IMR-90 (cell line): ENCODE data around the gene BCAS1. TPM values are rescaled to one million over a fixed set of nuclear protein-coding genes. Genes with fewer than 3 reads are reported as not detected.

Experiments used
- ATAC-seq: fragments of 200-7000 bp; cut with Tn5 transposase; 2 replicates; pipeline ENCODE4 v1.9.1; 2020; ENCODE audit warnings: low read depth, mild to moderate bottlenecking, moderate library complexity
- BruUV-seq: library from RNA; stranded (reverse); fragments of 400-500 nt; replicated peaks from 2 replicates; lab custom pipeline; 2021; lab: Mats Ljungman, UMichigan
- CTCF ChIA-PET: fragments of 300-600 bp; formaldehyde crosslinking; extraction: SDS; loops from one replicate; lab custom pipeline; 2021; ENCODE audit warnings: antibody characterized with exemption; lab: Yijun Ruan, JAX
- POLR2A ChIA-PET: fragments of 300-600 bp; sonication (Branson Sonifier 250); formaldehyde crosslinking; loops from one replicate; lab custom pipeline; 2022; ENCODE audit warnings: antibody characterized with exemption; ENCODE audit not compliant: unreplicated experiment; lab: Charles Lee
- DNase-seq: peaks from one replicate; pipeline ENCODE4 v3.0.0; 2013
- H2AFZ ChIP-seq: replicated peaks from 2 replicates; pipeline ENCODE3; 2013; ENCODE audit warnings: low read length, mild to moderate bottlenecking; ENCODE audit not compliant: poor library complexity
- H2AK5ac ChIP-seq: 2 replicates; pipeline ENCODE4 v1.6.1; 2013; ENCODE audit warnings: low read depth, low read length, inconsistent platforms
- H2AK9ac ChIP-seq: replicated peaks from 2 replicates; pipeline ENCODE3; 2013; ENCODE audit warnings: mild to moderate bottlenecking, low read depth, low read length, moderate library complexity; ENCODE audit not compliant: poor library complexity
- H2BK120ac ChIP-seq: 2 replicates; pipeline ENCODE4 v1.6.1; 2013; ENCODE audit warnings: low read depth, low read length, inconsistent platforms
- H2BK15ac ChIP-seq: 3 replicates; pipeline ENCODE4 v1.6.1; 2013; ENCODE audit warnings: low read depth, low read length, inconsistent platforms
- H2BK20ac ChIP-seq: 2 replicates; pipeline ENCODE4 v1.6.1; 2013; ENCODE audit warnings: low read depth, mild to moderate bottlenecking, inconsistent platforms, low read length, moderate library complexity
- H2BK5ac ChIP-seq: 2 replicates; pipeline ENCODE4 v1.6.1; 2013; ENCODE audit warnings: mild to moderate bottlenecking, low read depth, low read length, inconsistent platforms; ENCODE audit not compliant: poor library complexity, severe bottlenecking
- H3K14ac ChIP-seq: replicated peaks from 2 replicates; pipeline ENCODE4 v1.6.1; 2013; ENCODE audit warnings: low read depth, low read length, inconsistent platforms
- H3K18ac ChIP-seq: 2 replicates; pipeline ENCODE4 v1.6.1; 2013; ENCODE audit warnings: low read depth, low read length, control low read depth
- H3K23ac ChIP-seq: 2 replicates; pipeline ENCODE4 v1.6.1; 2013; ENCODE audit warnings: low read depth, low read length, inconsistent platforms
- H3K27ac ChIP-seq: 2 replicates; pipeline ENCODE4 v1.5.1; 2013; ENCODE audit warnings: mild to moderate bottlenecking, control low read depth, low read length; ENCODE audit not compliant: insufficient read depth
- H3K27me3 ChIP-seq: 2 replicates; pipeline ENCODE4 v1.6.1; 2013; ENCODE audit warnings: low read length; ENCODE audit not compliant: control insufficient read depth, insufficient read depth
- H3K36me3 ChIP-seq: 2 replicates; pipeline ENCODE4 v1.6.1; 2013; ENCODE audit warnings: low read length, mixed read lengths; ENCODE audit not compliant: control insufficient read depth, insufficient read depth
- H3K4ac ChIP-seq: 2 replicates; pipeline ENCODE4 v1.6.1; 2013; ENCODE audit warnings: low read depth, low read length, inconsistent platforms
- H3K4me1 ChIP-seq: 2 replicates; pipeline ENCODE4 v1.6.1; 2013; ENCODE audit warnings: low read length, mixed read lengths; ENCODE audit not compliant: control insufficient read depth, insufficient read depth
- H3K4me2 ChIP-seq: 2 replicates; pipeline ENCODE4 v1.6.1; 2013; ENCODE audit warnings: low read depth, mild to moderate bottlenecking, control low read depth, low read length, moderate library complexity
- H3K4me3 ChIP-seq: 2 replicates; pipeline ENCODE4 v1.5.1; 2013; ENCODE audit warnings: low read depth, mild to moderate bottlenecking, control low read depth, low read length, moderate library complexity; ENCODE audit not compliant: insufficient read depth
- H3K56ac ChIP-seq: 2 replicates; pipeline ENCODE4 v1.6.1; 2013; ENCODE audit warnings: low read length, inconsistent platforms; ENCODE audit not compliant: insufficient read depth; ENCODE audit errors: extremely low read depth
- H3K79me1 ChIP-seq, 2 experiments: 2 replicates each; pipeline ENCODE4 v1.6.1; 2013; ENCODE audit warnings: low read length in 2 of 2, inconsistent platforms in 1 of 2, low read depth in 1 of 2
- H3K9ac ChIP-seq: 2 replicates; pipeline ENCODE4 v1.6.1; 2013; ENCODE audit warnings: low read depth, low read length, control low read depth
- H3K9me1 ChIP-seq: 2 replicates; pipeline ENCODE4 v1.6.1; 2013; ENCODE audit warnings: low read length, inconsistent platforms; ENCODE audit not compliant: insufficient read depth
- H3K9me3 ChIP-seq: 2 replicates; pipeline ENCODE4 v1.6.1; 2013; ENCODE audit warnings: low read length; ENCODE audit not compliant: control insufficient read depth, insufficient read depth
- H4K20me1 ChIP-seq: 2 replicates; pipeline ENCODE4 v1.6.1; 2013; ENCODE audit warnings: low read length, inconsistent platforms; ENCODE audit not compliant: insufficient read depth
- H4K5ac ChIP-seq: 2 replicates; pipeline ENCODE4 v1.6.1; 2013; ENCODE audit warnings: mild to moderate bottlenecking, low read depth, low read length, control low read depth
- H4K8ac ChIP-seq, 2 experiments: 2 replicates each; pipeline ENCODE4 v1.6.1; 2013; ENCODE audit warnings: low read depth in 2 of 2, low read length in 2 of 2, control low read depth in 1 of 2, inconsistent platforms in 1 of 2
- H4K91ac ChIP-seq: 2 replicates; pipeline ENCODE4 v1.6.1; 2013; ENCODE audit warnings: low read depth, low read length, inconsistent platforms; ENCODE audit not compliant: insufficient read depth
- MAZ ChIP-seq: IDR thresholded peaks from 2 replicates; pipeline ENCODE4 v1.6.1; 2012; ENCODE audit warnings: low read depth, mild to moderate bottlenecking, low read length, improper control_type of control experiment, moderate library complexity, borderline replicate concordance
- POLR2A ChIP-seq: IDR thresholded peaks from 2 replicates; pipeline ENCODE4 v1.6.1; 2012; ENCODE audit warnings: mild to moderate bottlenecking, low read depth, low read length
- RAD21 ChIP-seq: IDR thresholded peaks from 2 replicates; pipeline ENCODE4 v1.6.1; 2012; ENCODE audit warnings: low read length, improper control_type of control experiment
- RCOR1 ChIP-seq: IDR thresholded peaks from 2 replicates; pipeline ENCODE4 v1.6.1; 2012; ENCODE audit warnings: mild to moderate bottlenecking, low read length, improper control_type of control experiment; ENCODE audit not compliant: insufficient replicate concordance
- RFX5 ChIP-seq: IDR thresholded peaks from 2 replicates; pipeline ENCODE4 v1.8.0; 2012; ENCODE audit warnings: low read depth, mild to moderate bottlenecking, low read length, moderate library complexity
- SMC3 ChIP-seq: fragments of 150-350 bp; IDR thresholded peaks from 2 replicates; pipeline ENCODE4 v1.6.1; 2016; ENCODE audit warnings: low read depth, mild to moderate bottlenecking, antibody characterized with exemption, low read length, moderate library complexity
- WGBS, 2 experiments: methylation state at CpG; one replicate each; pipeline versions ENCODE4 v1.1.5 to v1.1.7; 2013; ENCODE audit warnings: missing lambda C conversion rate in 2 of 2; ENCODE audit not compliant: insufficient read length in 1 of 2; ENCODE audit errors: extremely low coverage in 2 of 2; 5-methylcytosine and 5-hydroxymethylcytosine counted together
- dilution Hi-C: fragments of 300-500 bp; cut with HindIII; formaldehyde crosslinking; loops from one replicate; pipeline ENCODE4 v1.14.3; 2018; ENCODE audit warnings: low sequenced_read_pairs; ENCODE audit not compliant: unreplicated experiment
- in situ Hi-C: fragments of 300-500 bp; cut with MboI; formaldehyde crosslinking; loops from 3 replicates; pipeline ENCODE4 v1.14.3; 2019; ENCODE audit warnings: low sequenced_read_pairs, inconsistent platforms, mixed read lengths
- intact Hi-C: fragments of 100-400 bp; cut with micrococcal nuclease; formaldehyde crosslinking; loops from 2 replicates; pipeline ENCODE4 v1.10.0; 2022
- polyA plus RNA-seq, 3 experiments: library from polyadenylated mRNA; depleted of rRNA; stranded (reverse); fragments of >200 nt; gene quantifications; 2 replicates each; pipeline ENCODE4 v1.2.3, GENCODE V29; 2012; ENCODE audit warnings: low replicate concordance in 1 of 3
- total RNA-seq: library from RNA; depleted of rRNA; stranded (reverse); fragments of >200 nt; gene quantifications from 2 replicates; pipeline ENCODE4 v1.2.3, GENCODE V29; 2012

The BCAS1 gene
- total and polyA plus RNA-seq, 2 of the 4 experiments (the other 2 are of a cell fraction): under 0.01 TPM; not detected in 1

DNA sequence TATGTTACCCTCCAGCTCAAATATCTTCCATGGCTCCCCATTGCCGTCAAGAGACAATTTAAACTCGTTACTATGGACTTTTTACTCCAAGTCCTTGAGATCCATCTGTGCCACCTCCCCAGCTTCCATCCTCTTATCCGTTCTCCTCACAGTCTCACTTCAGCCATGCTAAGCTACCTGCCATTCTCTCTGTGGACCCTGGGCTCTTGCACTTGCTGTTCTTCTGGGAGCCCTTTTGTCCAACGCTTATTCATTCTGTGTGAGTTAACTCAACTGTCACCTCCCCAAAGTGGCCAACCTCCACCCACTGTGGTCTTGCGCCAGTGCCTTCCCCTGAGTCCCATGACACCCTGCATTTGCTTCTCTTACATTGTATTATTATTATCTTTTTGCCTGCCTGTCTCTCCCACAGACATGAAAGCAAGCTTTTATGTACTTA, 132.4 kb downstream of the BCAS1 start:
- peaks cover 16% of the 10 kb centered on the region for H3K4me1 ChIP-seq
- H2AK5ac ChIP-seq: 0 out of 2 replicates have a peak overlapping the region, but pooled peaks have one; percentile 45
- peak overlapping the region; percentile 33 for H4K91ac ChIP-seq
- H3K79me1 ChIP-seq: peaks cover 0 to 3% of the 10 kb centered on the region in 2 experiments; a peak in 1 of 4 replicates
- H2BK20ac ChIP-seq: 0 out of 2 replicates have a peak overlapping the region, but pooled peaks have one; percentile 14
- dilution Hi-C loops (no loop called here), in situ Hi-C loops (loop anchor here (25.0 kb wide), 2 partner anchors 776 to 1451 kb away; no protein-coding TSS in a partner anchor), intact Hi-C loops (loop anchor here (2.0 kb wide), 1 partner anchor 1625 kb away; no protein-coding TSS in a partner anchor)
- H3K4me2 ChIP-seq: no peak overlapping the region
- no peak for ATAC-seq
- H3K27me3 ChIP-seq: no peaks in the 10 kb centered on the region
- no peak overlapping the region for H3K23ac ChIP-seq
- H3K56ac ChIP-seq: no peak overlapping the region
- no peak for TF ChIP-seq SMC3
- TF ChIP-seq RCOR1: no peak
- TF ChIP-seq RFX5: no peak
- no peak for TF ChIP-seq MAZ
- no peak for TF ChIP-seq RAD21
- TF ChIP-seq POLR2A: no peak
- no TSS peak for BruUV-seq
- H2AK9ac ChIP-seq: no peak overlapping the region
- H3K9me1 ChIP-seq: peaks cover 12% of the 10 kb centered on the region
- no peak overlapping the region for H3K27ac ChIP-seq
- no peak overlapping the region for H3K4me3 ChIP-seq
- no peaks in the 10 kb centered on the region for H3K9me3 ChIP-seq
- H4K8ac ChIP-seq: no peak overlapping the region
- peak overlapping the region; percentile 12; the same call in 1 of the 3 replicates for H2BK15ac ChIP-seq
- POLR2A ChIA-PET: no interaction called here
- 92% methylated on average over 3 of the region's 5 CpGs; no CpG with 5 or more reads in 1 of the 2 experiments for WGBS, 2 experiments
- no peak overlapping the region for H2BK120ac ChIP-seq
- H2BK5ac ChIP-seq: no peak overlapping the region
- no peak overlapping the region for H3K9ac ChIP-seq
- no peak overlapping the region for H2AFZ ChIP-seq
- H3K4ac ChIP-seq: 0 out of 2 replicates have a peak overlapping the region, but pooled peaks have one; percentile 12
- H4K5ac ChIP-seq: no peak overlapping the region
- DNase-seq: no peak
- CTCF ChIA-PET: interaction anchor here (0.6 kb wide), 1 partner anchor 164 kb away, joined by 3 read pairs; no protein-coding TSS in a partner anchor
- H4K20me1 ChIP-seq: no peaks in the 10 kb centered on the region
- no peaks in the 10 kb centered on the region for H3K36me3 ChIP-seq
- H3K14ac ChIP-seq: no peak overlapping the region
- H3K18ac ChIP-seq: no peak overlapping the region
